ENCODE data around the gene GREM1.

Gene GREM1

GRCh38 chr15:32694222-32694983 lies 23.4 kb upstream of the GREM1 start:
- Histone ChIP-seq H3K4me3 (ENCODE audit: insufficient read depth, low read depth, low read length) (no peak overlapping the region), H3K9me3 (ENCODE audit: control insufficient read depth, low read length) (no peaks in the 10 kb centered on the region), H3K4me1 (ENCODE audit: control insufficient read depth, insufficient read depth, low read length) (no peaks in the 10 kb centered on the region), H3K27me3 (ENCODE audit: control insufficient read depth, insufficient read depth, low read length, poor library complexity, severe bottlenecking) (no peaks in the 10 kb centered on the region), H3K27ac (ENCODE audit: insufficient read depth, low read depth, low read length, poor library complexity, severe bottlenecking) (no peak overlapping the region), H3K36me3 (ENCODE audit: control insufficient read depth, insufficient read depth, low read length) (no peaks in the 10 kb centered on the region)
- 98% methylated on average over 3 of the region's 3 CpGs for WGBS, 2 experiments

- Histone ChIP-seq H3K9me3 (ENCODE audit: control insufficient read depth, low read length) (no peaks in the 10 kb centered on the region), H3K27ac (ENCODE audit: insufficient read depth, low read depth, low read length, poor library complexity, severe bottlenecking) (no peak overlapping the region), H3K4me3 (ENCODE audit: insufficient read depth, low read depth, low read length) (no peak overlapping the region), H3K4me1 (ENCODE audit: control insufficient read depth, insufficient read depth, low read length) (no peaks in the 10 kb centered on the region), H3K36me3 (ENCODE audit: control insufficient read depth, insufficient read depth, low read length) (no peaks in the 10 kb centered on the region), H3K27me3 (ENCODE audit: control insufficient read depth, insufficient read depth, low read length, poor library complexity, severe bottlenecking) (no peaks in the 10 kb centered on the region)
- 63 to 68% methylated on average over 5 of the region's 5 CpGs for WGBS, 2 experiments
These were observed 18.9 kb upstream of the GREM1 start for GRCh38 chr15:32698773-32699390.

- Histone ChIP-seq H3K4me1 (ENCODE audit: control insufficient read depth, insufficient read depth, low read length) (no peaks in the 10 kb centered on the region), H3K27me3 (ENCODE audit: control insufficient read depth, insufficient read depth, low read length, poor library complexity, severe bottlenecking) (no peaks in the 10 kb centered on the region), H3K27ac (ENCODE audit: insufficient read depth, low read depth, low read length, poor library complexity, severe bottlenecking) (no peak overlapping the region), H3K4me3 (ENCODE audit: insufficient read depth, low read depth, low read length) (no peak overlapping the region), H3K36me3 (ENCODE audit: control insufficient read depth, insufficient read depth, low read length) (no peaks in the 10 kb centered on the region), H3K9me3 (ENCODE audit: control insufficient read depth, low read length) (no peaks in the 10 kb centered on the region)
- WGBS, 2 experiments = 84 to 89% methylated on average over 14 of the region's 14 CpGs
These were observed 17.2 kb upstream of the GREM1 start for GRCh38 chr15:32700501-32701150.

GRCh38 chr15:32701863-32702262 lies 15.9 kb upstream of the GREM1 start:
- no peaks in the 10 kb centered on the region for H3K9me3 ChIP-seq (ENCODE audit: control insufficient read depth, low read length)
- no peak overlapping the region for H3K27ac ChIP-seq (ENCODE audit: insufficient read depth, low read depth, low read length, poor library complexity, severe bottlenecking)
- no peak overlapping the region for H3K4me3 ChIP-seq (ENCODE audit: insufficient read depth, low read depth, low read length)
- H3K4me1 ChIP-seq (ENCODE audit: control insufficient read depth, insufficient read depth, low read length) = no peaks in the 10 kb centered on the region
- 47 to 94% methylated on average over 2 of the region's 3 CpGs for WGBS, 2 experiments
- no peaks in the 10 kb centered on the region for H3K36me3 ChIP-seq (ENCODE audit: control insufficient read depth, insufficient read depth, low read length)
- no peaks in the 10 kb centered on the region for H3K27me3 ChIP-seq (ENCODE audit: control insufficient read depth, insufficient read depth, low read length, poor library complexity, severe bottlenecking)

GRCh38 chr15:32704395-32704981 lies 13.3 kb upstream of the GREM1 start:
- Histone ChIP-seq H3K4me1 (ENCODE audit: control insufficient read depth, insufficient read depth, low read length) (no peaks in the 10 kb centered on the region), H3K27ac (ENCODE audit: insufficient read depth, low read depth, low read length, poor library complexity, severe bottlenecking) (no peak overlapping the region), H3K36me3 (ENCODE audit: control insufficient read depth, insufficient read depth, low read length) (no peaks in the 10 kb centered on the region), H3K27me3 (ENCODE audit: control insufficient read depth, insufficient read depth, low read length, poor library complexity, severe bottlenecking) (no peaks in the 10 kb centered on the region), H3K4me3 (ENCODE audit: insufficient read depth, low read depth, low read length) (no peak overlapping the region), H3K9me3 (ENCODE audit: control insufficient read depth, low read length) (no peaks in the 10 kb centered on the region)
- 84 to 87% methylated on average over 8 of the region's 8 CpGs for whole genome bisulfite sequencing, 2 experiments

- Histone ChIP-seq H3K36me3 (ENCODE audit: control insufficient read depth, insufficient read depth, low read length) (no peaks in the 10 kb centered on the region), H3K4me3 (ENCODE audit: insufficient read depth, low read depth, low read length) (no peak overlapping the region), H3K9me3 (ENCODE audit: control insufficient read depth, low read length) (no peaks in the 10 kb centered on the region), H3K27me3 (ENCODE audit: control insufficient read depth, insufficient read depth, low read length, poor library complexity, severe bottlenecking) (no peaks in the 10 kb centered on the region), H3K4me1 (ENCODE audit: control insufficient read depth, insufficient read depth, low read length) (no peaks in the 10 kb centered on the region), H3K27ac (ENCODE audit: insufficient read depth, low read depth, low read length, poor library complexity, severe bottlenecking) (no peak overlapping the region)
- 95 to 96% methylated on average over 2 of the region's 2 CpGs for WGBS, 2 experiments
These were observed 12.4 kb upstream of the GREM1 start for GRCh38 chr15:32705446-32705845.

GRCh38 chr15:32706704-32707103 lies 11.1 kb upstream of the GREM1 start:
- 86 to 88% methylated on average over 3 of the region's 3 CpGs for WGBS, 2 experiments
- H3K36me3 ChIP-seq (ENCODE audit: control insufficient read depth, insufficient read depth, low read length) = no peaks in the 10 kb centered on the region
- H3K9me3 ChIP-seq (ENCODE audit: control insufficient read depth, low read length) = no peaks in the 10 kb centered on the region
- no peaks in the 10 kb centered on the region for H3K4me1 ChIP-seq (ENCODE audit: control insufficient read depth, insufficient read depth, low read length)
- H3K27ac ChIP-seq (ENCODE audit: insufficient read depth, low read depth, low read length, poor library complexity, severe bottlenecking) = no peak overlapping the region
- H3K27me3 ChIP-seq (ENCODE audit: control insufficient read depth, insufficient read depth, low read length, poor library complexity, severe bottlenecking) = no peaks in the 10 kb centered on the region
- H3K4me3 ChIP-seq (ENCODE audit: insufficient read depth, low read depth, low read length) = no peak overlapping the region

- H3K4me1 ChIP-seq (ENCODE audit: control insufficient read depth, insufficient read depth, low read length) = no peaks in the 10 kb centered on the region
- no peaks in the 10 kb centered on the region for H3K27me3 ChIP-seq (ENCODE audit: control insufficient read depth, insufficient read depth, low read length, poor library complexity, severe bottlenecking)
- WGBS, 2 experiments = 75 to 82% methylated on average over 6 of the region's 6 CpGs
- H3K27ac ChIP-seq (ENCODE audit: insufficient read depth, low read depth, low read length, poor library complexity, severe bottlenecking) = no peak overlapping the region
- H3K36me3 ChIP-seq (ENCODE audit: control insufficient read depth, insufficient read depth, low read length) = no peaks in the 10 kb centered on the region
- no peak overlapping the region for H3K4me3 ChIP-seq (ENCODE audit: insufficient read depth, low read depth, low read length)
- no peaks in the 10 kb centered on the region for H3K9me3 ChIP-seq (ENCODE audit: control insufficient read depth, low read length)
These were observed 10.4 kb upstream of the GREM1 start for GRCh38 chr15:32707436-32707835.

GRCh38 chr15:32709295-32710033 lies 8.3 kb upstream of the GREM1 start:
- no peaks in the 10 kb centered on the region for H3K4me1 ChIP-seq (ENCODE audit: control insufficient read depth, insufficient read depth, low read length)
- 88 to 96% methylated on average over 7 to 9 of the region's 9 CpGs for WGBS, 2 experiments
- H3K9me3 ChIP-seq (ENCODE audit: control insufficient read depth, low read length) = no peaks in the 10 kb centered on the region
- peaks cover 5% of the 10 kb centered on the region for H3K27me3 ChIP-seq (ENCODE audit: control insufficient read depth, insufficient read depth, low read length, poor library complexity, severe bottlenecking)
- H3K36me3 ChIP-seq (ENCODE audit: control insufficient read depth, insufficient read depth, low read length) = no peaks in the 10 kb centered on the region
- H3K4me3 ChIP-seq (ENCODE audit: insufficient read depth, low read depth, low read length) = no peak overlapping the region
- H3K27ac ChIP-seq (ENCODE audit: insufficient read depth, low read depth, low read length, poor library complexity, severe bottlenecking) = no peak overlapping the region
